Measurements from ENCODE around the gene CYSTM1.

DNA sequence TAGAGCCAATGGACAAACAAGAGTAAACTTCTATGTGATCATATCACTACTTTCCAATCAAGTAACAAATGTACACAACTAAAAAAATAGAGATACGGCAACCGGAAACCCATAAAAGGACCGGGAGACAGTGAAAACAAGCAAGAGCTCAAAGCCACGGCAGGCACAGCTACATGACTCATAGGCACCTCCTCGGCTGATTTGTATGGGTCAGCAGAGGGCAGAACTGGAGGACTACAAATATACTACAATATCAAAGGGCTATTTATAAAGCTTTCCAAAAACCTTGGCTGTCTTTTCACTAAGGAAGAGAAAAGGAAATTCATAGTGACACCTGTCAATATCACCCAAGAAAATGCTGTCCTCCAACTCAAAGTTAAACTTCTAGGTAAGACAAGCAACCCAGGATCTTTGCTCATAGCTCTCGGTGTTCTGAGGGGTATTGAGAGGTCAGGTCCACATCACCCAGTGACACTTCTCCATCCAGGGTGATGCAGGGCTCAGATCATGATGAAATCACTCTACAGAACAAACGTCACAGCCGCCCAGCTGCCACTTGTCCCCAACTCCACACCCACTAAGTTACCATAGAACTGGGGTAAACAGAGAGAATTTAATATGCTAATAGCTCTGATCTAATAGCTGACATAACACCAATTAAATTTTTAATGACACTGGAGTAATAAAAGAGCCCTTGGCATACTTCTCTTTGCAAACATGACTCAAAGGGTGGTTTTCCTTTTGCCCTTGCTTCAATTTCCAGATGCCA, 86.6 kb downstream of the CYSTM1 start:
- peak in 2 of 4 donors; percentile 6 to 12 for TF ChIP-seq EP300 (IDR thresholded peaks at IDR 0.05)
- TF ChIP-seq, protein P1, sequence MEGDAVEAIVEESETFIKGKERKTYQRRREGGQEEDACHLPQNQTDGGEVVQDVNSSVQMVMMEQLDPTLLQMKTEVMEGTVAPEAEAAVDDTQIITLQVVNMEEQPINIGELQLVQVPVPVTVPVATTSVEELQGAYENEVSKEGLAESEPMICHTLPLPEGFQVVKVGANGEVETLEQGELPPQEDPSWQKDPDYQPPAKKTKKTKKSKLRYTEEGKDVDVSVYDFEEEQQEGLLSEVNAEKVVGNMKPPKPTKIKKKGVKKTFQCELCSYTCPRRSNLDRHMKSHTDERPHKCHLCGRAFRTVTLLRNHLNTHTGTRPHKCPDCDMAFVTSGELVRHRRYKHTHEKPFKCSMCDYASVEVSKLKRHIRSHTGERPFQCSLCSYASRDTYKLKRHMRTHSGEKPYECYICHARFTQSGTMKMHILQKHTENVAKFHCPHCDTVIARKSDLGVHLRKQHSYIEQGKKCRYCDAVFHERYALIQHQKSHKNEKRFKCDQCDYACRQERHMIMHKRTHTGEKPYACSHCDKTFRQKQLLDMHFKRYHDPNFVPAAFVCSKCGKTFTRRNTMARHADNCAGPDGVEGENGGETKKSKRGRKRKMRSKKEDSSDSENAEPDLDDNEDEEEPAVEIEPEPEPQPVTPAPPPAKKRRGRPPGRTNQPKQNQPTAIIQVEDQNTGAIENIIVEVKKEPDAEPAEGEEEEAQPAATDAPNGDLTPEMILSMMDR (IDR thresholded peaks at IDR 0.05): no peak

Measured in sigmoid colon (tissue), 4 donors.